Endodermal cell (in vitro differentiated cells): ENCODE measurements around the gene CATSPER4. TPM values are rescaled to one million over a fixed set of nuclear protein-coding genes. Genes with fewer than 3 reads are reported as not detected.

Experiments
- DNase-seq: peaks from one replicate; pipeline ENCODE4 v3.0.0-alpha.2; 2017
- H3K27ac ChIP-seq: 2 replicates; pipeline ENCODE4 v1.5.1; 2013; ENCODE audit warnings: mild to moderate bottlenecking, low read depth, low read length, moderate library complexity
- H3K27me3 ChIP-seq: 2 replicates; pipeline ENCODE4 v1.6.1; 2013; ENCODE audit warnings: mild to moderate bottlenecking, low read length, moderate library complexity; ENCODE audit not compliant: insufficient read depth, control insufficient read depth, poor library complexity, severe bottlenecking
- H3K36me3 ChIP-seq: 2 replicates; pipeline ENCODE4 v1.7.0; 2013; ENCODE audit warnings: mild to moderate bottlenecking, low read length, moderate library complexity; ENCODE audit not compliant: control insufficient read depth, insufficient read depth
- H3K4me1 ChIP-seq: one replicate; pipeline ENCODE4 v1.7.0; 2013; ENCODE audit warnings: low read length; ENCODE audit not compliant: control insufficient read depth, insufficient read depth
- H3K4me3 ChIP-seq: 2 replicates; pipeline ENCODE4 v1.5.1; 2013; ENCODE audit warnings: mild to moderate bottlenecking, low read length, moderate library complexity
- H3K9ac ChIP-seq: 2 replicates; pipeline ENCODE4 v1.6.1; 2013; ENCODE audit warnings: mild to moderate bottlenecking, low read length, moderate library complexity; ENCODE audit not compliant: poor library complexity, severe bottlenecking; ENCODE audit errors: extremely low read depth
- H3K9me3 ChIP-seq: 2 replicates; pipeline ENCODE4 v1.6.1; 2013; ENCODE audit warnings: mild to moderate bottlenecking, low read length, moderate library complexity; ENCODE audit not compliant: control insufficient read depth
- H3K27ac Mint-ChIP-seq: 2 replicates; pipeline ENCODE4 v1.8.0; 2020; ENCODE audit warnings: mixed read lengths
- H3K27me3 Mint-ChIP-seq: 2 replicates; pipeline ENCODE4 v1.8.0; 2021; ENCODE audit warnings: mild to moderate bottlenecking, mixed read lengths; ENCODE audit not compliant: insufficient read depth
- H3K36me3 Mint-ChIP-seq: 2 replicates; pipeline ENCODE4 v1.8.0; 2020; ENCODE audit warnings: low read depth, mixed read lengths
- H3K4me1 Mint-ChIP-seq: 2 replicates; pipeline ENCODE4 v1.8.0; 2020; ENCODE audit warnings: mixed read lengths
- H3K4me3 Mint-ChIP-seq: 2 replicates; pipeline ENCODE4 v1.8.0; 2020; ENCODE audit warnings: mild to moderate bottlenecking, moderate library complexity, mixed read lengths
- H3K9me3 Mint-ChIP-seq: 2 replicates; pipeline ENCODE4 v1.8.0; 2020; ENCODE audit warnings: mild to moderate bottlenecking, mixed read lengths
- CTCF ChIP-seq: fragments of 200-600 bp; sonication (generic); conservative IDR thresholded peaks from 2 replicates; pipeline ENCODE4 v1.5.0; 2021; ENCODE audit warnings: antibody characterized with exemption, mild to moderate bottlenecking
- WGBS, 2 experiments: methylation state at CpG; one replicate each; pipeline versions ENCODE4 v1.1.5 to v1.1.7; 2013; ENCODE audit warnings: missing lambda C conversion rate in 2 of 2, mixed read lengths in 1 of 2; ENCODE audit not compliant: insufficient coverage in 1 of 2, insufficient read length in 1 of 2; 5-methylcytosine and 5-hydroxymethylcytosine counted together
- total RNA-seq, 2 donors: library from RNA; stranded (reverse); fragmentation: NEBNext Ultra II Directional in 1 of 2; extraction: Animal tissue kit (Norgen Biotek cat#: 25700) in 1 of 2; gene quantifications; 2 replicates in 1 of 2; 3 replicates in 1 of 2; pipeline ENCODE4 v1.2.1, GENCODE V29; 2021

Gene CATSPER4
- total RNA-seq, 2 donors from 2014 or later, result 0.20 to 0.35 TPM

- no peaks in the 10 kb centered on the region for H3K27me3 Mint-ChIP-seq
- H3K4me1 Mint-ChIP-seq, result no peaks in the 10 kb centered on the region
- Histone ChIP-seq H3K9me3 (no peaks in the 10 kb centered on the region), H3K27me3 (no peaks in the 10 kb centered on the region), H3K4me1 (no peaks in the 10 kb centered on the region), H3K9ac (no peak overlapping the region), H3K27ac (no peak overlapping the region), H3K4me3 (no peak overlapping the region), H3K36me3 (peaks cover 9% of the 10 kb centered on the region)
- H3K9me3 Mint-ChIP-seq, result no peaks in the 10 kb centered on the region
- no peak overlapping the region for H3K27ac Mint-ChIP-seq
- no peak for DNase-seq
- 92 to 96% methylated on average over 10 to 21 of the region's 21 CpGs for WGBS, 2 experiments
- TF ChIP-seq CTCF, result no peak
- peaks cover 53% of the 10 kb centered on the region for H3K36me3 Mint-ChIP-seq
- no peak overlapping the region for H3K4me3 Mint-ChIP-seq
Measured at GRCh38 chr1:26184883-26185282, 5.5 kb upstream of the CATSPER4 start.

- peaks cover 2% of the 10 kb centered on the region for H3K27me3 Mint-ChIP-seq
- H3K9me3 Mint-ChIP-seq, result no peaks in the 10 kb centered on the region
- no peaks in the 10 kb centered on the region for H3K4me1 ChIP-seq
- no peak for DNase-seq
- no peak overlapping the region for H3K9ac ChIP-seq
- no peak overlapping the region for H3K27ac Mint-ChIP-seq
- 98 to 100% methylated on average over 2 to 6 of the region's 6 CpGs for WGBS, 2 experiments
- peaks cover 36% of the 10 kb centered on the region for H3K36me3 Mint-ChIP-seq
- H3K4me1 Mint-ChIP-seq, result peaks cover 6% of the 10 kb centered on the region
- H3K27ac ChIP-seq, result no peak overlapping the region
- peaks cover 5% of the 10 kb centered on the region for H3K36me3 ChIP-seq
- no peak overlapping the region for H3K4me3 ChIP-seq
- no peak overlapping the region for H3K4me3 Mint-ChIP-seq
- no peaks in the 10 kb centered on the region for H3K27me3 ChIP-seq
- TF ChIP-seq CTCF, result no peak
- no peaks in the 10 kb centered on the region for H3K9me3 ChIP-seq
Measured at GRCh38 chr1:26187882-26188281, 2.5 kb upstream of the CATSPER4 start.

GRCh38 chr1:26188477-26188876, 1.9 kb upstream of the CATSPER4 start:
- Mint-ChIP-seq H3K4me1 (peaks cover 6% of the 10 kb centered on the region), H3K9me3 (no peaks in the 10 kb centered on the region), H3K36me3 (peaks cover 34% of the 10 kb centered on the region), H3K4me3 (no peak overlapping the region), H3K27ac (no peak overlapping the region), H3K27me3 (peaks cover 3% of the 10 kb centered on the region)
- 91 to 100% methylated on average over 2 to 8 of the region's 8 CpGs for WGBS, 2 experiments
- H3K27ac ChIP-seq, result no peak overlapping the region
- DNase-seq, result no peak
- no peak overlapping the region for H3K9ac ChIP-seq
- H3K27me3 ChIP-seq, result no peaks in the 10 kb centered on the region
- peaks cover 5% of the 10 kb centered on the region for H3K36me3 ChIP-seq
- TF ChIP-seq CTCF, result no peak
- H3K4me1 ChIP-seq, result no peaks in the 10 kb centered on the region
- no peak overlapping the region for H3K4me3 ChIP-seq
- no peaks in the 10 kb centered on the region for H3K9me3 ChIP-seq
